Uterus (tissue), 2 donors: ENCODE results near the gene RNU7-1.

Experiments used
- POLR2A ChIP-seq, 2 donors: fragments of 450-650 bp; IDR thresholded peaks; one replicate each; pipeline ENCODE4 v1.6.1; 2016; ENCODE audit warnings: antibody characterized with exemption in 2 of 2, mild to moderate bottlenecking in 1 of 2, moderate library complexity in 1 of 2
- TF ChIP-seq, protein P1 (sequence below), 4 experiments: fragments of 200-600 bp in 2 of 4; fragments of 450-650 bp in 2 of 4; sonication (generic) in 2 of 4; IDR thresholded peaks; one replicate each; pipeline ENCODE4 v1.5.1; 2016 to 2019; ENCODE audit warnings: antibody characterized with exemption in 4 of 4, mild to moderate bottlenecking in 2 of 4, moderate library complexity in 1 of 4

DNA sequence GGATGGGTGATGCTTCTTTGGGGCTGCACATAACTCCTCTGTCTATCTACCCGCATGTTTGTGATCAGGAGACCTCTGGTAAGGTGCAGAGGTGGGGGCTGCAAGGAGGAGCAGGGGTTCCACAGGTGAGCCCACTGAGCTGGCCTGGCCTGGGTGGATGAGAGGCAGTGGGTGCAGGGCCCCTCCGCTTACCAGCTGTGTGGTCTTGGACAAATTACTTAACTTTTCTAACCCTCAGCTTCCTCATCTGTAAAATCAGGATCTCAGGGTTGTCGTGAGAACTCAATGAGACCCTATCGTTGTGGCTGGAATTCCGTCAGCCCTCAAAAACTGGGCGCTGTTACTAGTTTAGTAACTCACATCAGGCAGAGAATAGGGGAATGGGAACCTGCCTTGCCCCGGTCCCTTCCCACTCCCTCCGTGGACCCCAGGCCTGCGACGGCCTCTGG, 15.0 kb downstream of the RNU7-1 start:
- TF ChIP-seq, protein P1, sequence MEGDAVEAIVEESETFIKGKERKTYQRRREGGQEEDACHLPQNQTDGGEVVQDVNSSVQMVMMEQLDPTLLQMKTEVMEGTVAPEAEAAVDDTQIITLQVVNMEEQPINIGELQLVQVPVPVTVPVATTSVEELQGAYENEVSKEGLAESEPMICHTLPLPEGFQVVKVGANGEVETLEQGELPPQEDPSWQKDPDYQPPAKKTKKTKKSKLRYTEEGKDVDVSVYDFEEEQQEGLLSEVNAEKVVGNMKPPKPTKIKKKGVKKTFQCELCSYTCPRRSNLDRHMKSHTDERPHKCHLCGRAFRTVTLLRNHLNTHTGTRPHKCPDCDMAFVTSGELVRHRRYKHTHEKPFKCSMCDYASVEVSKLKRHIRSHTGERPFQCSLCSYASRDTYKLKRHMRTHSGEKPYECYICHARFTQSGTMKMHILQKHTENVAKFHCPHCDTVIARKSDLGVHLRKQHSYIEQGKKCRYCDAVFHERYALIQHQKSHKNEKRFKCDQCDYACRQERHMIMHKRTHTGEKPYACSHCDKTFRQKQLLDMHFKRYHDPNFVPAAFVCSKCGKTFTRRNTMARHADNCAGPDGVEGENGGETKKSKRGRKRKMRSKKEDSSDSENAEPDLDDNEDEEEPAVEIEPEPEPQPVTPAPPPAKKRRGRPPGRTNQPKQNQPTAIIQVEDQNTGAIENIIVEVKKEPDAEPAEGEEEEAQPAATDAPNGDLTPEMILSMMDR (IDR thresholded peaks at IDR 0.05), result no peak
- no peak for TF ChIP-seq POLR2A (IDR thresholded peaks at IDR 0.05)
